NCI-H345 treated with DMSO at 0.1 percent for 48 hours (cell line): ENCODE data around the gene DGUOK.
"Not testable (repeated sequence)": the region's sequence is repeated elsewhere in the genome, so short reads cannot be mapped to it uniquely, and the experiment has no call there.

ENCODE experiments used
- DNase-seq: peaks from one replicate; lab custom pipeline; 2025; ENCODE audit not compliant: unreplicated experiment; lab: John Stamatoyannopoulos, UW

The DGUOK gene

GRCh38 chr2:73899801-73900336, 26.8 kb upstream of the DGUOK start:
- DNase-seq, result no peak

GRCh38 chr2:73901143-73901542, 25.5 kb upstream of the DGUOK start:
- DNase-seq, result no peak

- DNase-seq, result no peak
These were observed 24.4 kb upstream of the DGUOK start for GRCh38 chr2:73902284-73902683.

GRCh38 chr2:73903313-73903712, 23.4 kb upstream of the DGUOK start:
- no peak for DNase-seq

- DNase-seq, result not testable (repeated sequence)
These were observed 22.6 kb upstream of the DGUOK start for GRCh38 chr2:73903949-73904613.

GRCh38 chr2:73904952-73905351, 21.7 kb upstream of the DGUOK start:
- DNase-seq, result no peak

GRCh38 chr2:73906847-73907505, 19.7 kb upstream of the DGUOK start:
- DNase-seq, result no peak

GRCh38 chr2:73907840-73908452, 18.7 kb upstream of the DGUOK start:
- peak; percentile 94 for DNase-seq

GRCh38 chr2:73908689-73909652, 17.7 kb upstream of the DGUOK start:
- DNase-seq, result no peak

GRCh38 chr2:73910873-73911547, 15.7 kb upstream of the DGUOK start:
- no peak for DNase-seq

- DNase-seq, result no peak
These were observed 15.0 kb upstream of the DGUOK start for GRCh38 chr2:73911548-73912208.

GRCh38 chr2:73913414-73914054, 13.1 kb upstream of the DGUOK start:
- DNase-seq, result no peak

GRCh38 chr2:73914667-73915066, 12.0 kb upstream of the DGUOK start:
- DNase-seq, result no peak

- no peak for DNase-seq
These were observed 11.2 kb upstream of the DGUOK start for GRCh38 chr2:73915437-73915993.

GRCh38 chr2:73916666-73917065, 10.0 kb upstream of the DGUOK start:
- DNase-seq, result no peak

- no peak for DNase-seq
These were observed 9.4 kb upstream of the DGUOK start for GRCh38 chr2:73917296-73917695.

- no peak for DNase-seq
These were observed 8.9 kb upstream of the DGUOK start for GRCh38 chr2:73917696-73918207.

- DNase-seq, result no peak
These were observed 7.8 kb upstream of the DGUOK start for GRCh38 chr2:73918856-73919255.
